Measurements from ENCODE around the gene CDC37. TPM values are rescaled to one million over a fixed set of nuclear protein-coding genes. Genes with fewer than 3 reads are reported as not detected.
A peak's percentile ranks its signal among the peaks of the same experiment; 100 is the strongest.

The CDC37 gene
- total RNA-seq, 6 donors from 2014 or later: 104 to 388 (median 169) TPM

DNA sequence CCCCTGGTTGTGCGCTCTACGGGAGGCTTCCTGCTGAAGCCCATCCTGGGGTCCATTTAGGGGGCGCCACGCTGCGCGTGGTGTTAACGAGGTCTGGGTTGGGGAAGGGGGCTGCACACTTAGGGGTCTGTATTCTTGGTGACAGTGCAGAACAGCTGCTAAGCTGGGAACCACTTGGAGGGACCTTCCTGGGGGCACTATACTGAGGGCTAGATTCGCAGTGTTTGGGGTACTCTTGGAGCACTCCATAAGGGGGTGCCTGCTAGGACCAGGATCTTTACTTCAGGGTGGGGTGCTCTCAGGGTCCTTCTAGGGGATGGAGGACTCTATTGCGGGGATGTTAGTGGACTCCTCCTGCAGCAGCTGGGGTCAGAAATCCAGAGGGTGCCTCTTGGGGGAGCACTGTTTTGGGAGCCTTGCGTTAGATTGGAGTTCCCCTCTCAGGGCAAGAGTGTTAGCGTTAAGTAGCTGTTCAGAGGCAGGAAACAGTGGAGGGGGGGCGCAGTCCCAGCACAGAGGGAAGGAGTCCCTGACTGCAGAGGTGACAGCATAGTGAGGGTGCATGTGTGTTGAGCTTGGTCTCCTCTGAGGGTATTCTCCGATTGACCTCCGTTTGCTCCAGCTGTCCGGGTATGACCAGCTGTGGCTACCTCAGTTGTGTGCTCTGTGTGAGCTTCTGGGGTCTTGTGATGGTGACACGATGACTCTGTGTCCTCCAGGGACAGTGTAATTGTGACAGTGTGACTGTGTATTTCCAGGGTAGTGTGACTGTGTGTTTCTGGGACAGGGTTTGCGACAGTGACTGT lies 18.1 kb upstream of the CDC37 start:
- no peaks in the 10 kb centered on the region for H3K36me3 ChIP-seq
- ATAC-seq (ENCODE audit: low FRiP score in 2 of 2) (no peak), DNase-seq (no peak)
- peaks cover 46 to 73% (median 63%) of the 10 kb centered on the region in 4 donors for H3K4me1 ChIP-seq
- peak overlapping the region in 1 of 4 donors; percentile 30 for H3K4me3 ChIP-seq
- TF ChIP-seq, protein P1, sequence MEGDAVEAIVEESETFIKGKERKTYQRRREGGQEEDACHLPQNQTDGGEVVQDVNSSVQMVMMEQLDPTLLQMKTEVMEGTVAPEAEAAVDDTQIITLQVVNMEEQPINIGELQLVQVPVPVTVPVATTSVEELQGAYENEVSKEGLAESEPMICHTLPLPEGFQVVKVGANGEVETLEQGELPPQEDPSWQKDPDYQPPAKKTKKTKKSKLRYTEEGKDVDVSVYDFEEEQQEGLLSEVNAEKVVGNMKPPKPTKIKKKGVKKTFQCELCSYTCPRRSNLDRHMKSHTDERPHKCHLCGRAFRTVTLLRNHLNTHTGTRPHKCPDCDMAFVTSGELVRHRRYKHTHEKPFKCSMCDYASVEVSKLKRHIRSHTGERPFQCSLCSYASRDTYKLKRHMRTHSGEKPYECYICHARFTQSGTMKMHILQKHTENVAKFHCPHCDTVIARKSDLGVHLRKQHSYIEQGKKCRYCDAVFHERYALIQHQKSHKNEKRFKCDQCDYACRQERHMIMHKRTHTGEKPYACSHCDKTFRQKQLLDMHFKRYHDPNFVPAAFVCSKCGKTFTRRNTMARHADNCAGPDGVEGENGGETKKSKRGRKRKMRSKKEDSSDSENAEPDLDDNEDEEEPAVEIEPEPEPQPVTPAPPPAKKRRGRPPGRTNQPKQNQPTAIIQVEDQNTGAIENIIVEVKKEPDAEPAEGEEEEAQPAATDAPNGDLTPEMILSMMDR (IDR thresholded peaks at IDR 0.05): peak in 1 of 6 experiments; percentile 3
- no peak for TF ChIP-seq EP300 (IDR thresholded peaks at IDR 0.05)
- 20 to 47% methylated on average over 3 to 16 of the region's 17 CpGs for WGBS, 2 donors
- no peak overlapping the region for H3K27ac ChIP-seq
- H3K9me3 ChIP-seq: peaks cover 0 to 3% (median 0%) of the 10 kb centered on the region in 4 donors
- H3K27me3 ChIP-seq: peaks cover 2 to 62% (median 41%) of the 10 kb centered on the region in 4 donors

GRCh38 chr19:10420444-10421239 lies 17.3 kb upstream of the CDC37 start, which contains the start of gene PDE4A:
Gene PDE4A (plus strand): TSS chr19:10420538. CDS start chr19:10420765, 227 bp downstream.
- peaks cover 2 to 63% (median 41%) of the 10 kb centered on the region in 4 donors for H3K27me3 ChIP-seq
- H3K27ac ChIP-seq: no peak within 1 kb of the TSS
- peaks cover 54 to 81% (median 68%) of the 10 kb centered on the region in 4 donors for H3K4me1 ChIP-seq
- DNase-seq (peak in 1 of 2 donors; percentile 90), ATAC-seq (ENCODE audit: low FRiP score in 2 of 2) (no peak)
- H3K9me3 ChIP-seq: peaks cover 0 to 3% (median 0%) of the 10 kb centered on the region in 4 donors
- H3K4me3 ChIP-seq: peak within 1 kb of the TSS in 3 of 4 donors; percentile 20 to 30 (median 26)
- TF ChIP-seq EP300 (IDR thresholded peaks at IDR 0.05): no peak
- TF ChIP-seq, protein P1 (IDR thresholded peaks at IDR 0.05): peak in 5 of 6 experiments; percentile 21 to 42 (median 27)
- 2 to 4% methylated on average over 19 to 21 of the region's 104 CpGs for whole genome bisulfite sequencing, 2 donors
- H3K36me3 ChIP-seq: no peaks in the 10 kb centered on the region

DNA sequence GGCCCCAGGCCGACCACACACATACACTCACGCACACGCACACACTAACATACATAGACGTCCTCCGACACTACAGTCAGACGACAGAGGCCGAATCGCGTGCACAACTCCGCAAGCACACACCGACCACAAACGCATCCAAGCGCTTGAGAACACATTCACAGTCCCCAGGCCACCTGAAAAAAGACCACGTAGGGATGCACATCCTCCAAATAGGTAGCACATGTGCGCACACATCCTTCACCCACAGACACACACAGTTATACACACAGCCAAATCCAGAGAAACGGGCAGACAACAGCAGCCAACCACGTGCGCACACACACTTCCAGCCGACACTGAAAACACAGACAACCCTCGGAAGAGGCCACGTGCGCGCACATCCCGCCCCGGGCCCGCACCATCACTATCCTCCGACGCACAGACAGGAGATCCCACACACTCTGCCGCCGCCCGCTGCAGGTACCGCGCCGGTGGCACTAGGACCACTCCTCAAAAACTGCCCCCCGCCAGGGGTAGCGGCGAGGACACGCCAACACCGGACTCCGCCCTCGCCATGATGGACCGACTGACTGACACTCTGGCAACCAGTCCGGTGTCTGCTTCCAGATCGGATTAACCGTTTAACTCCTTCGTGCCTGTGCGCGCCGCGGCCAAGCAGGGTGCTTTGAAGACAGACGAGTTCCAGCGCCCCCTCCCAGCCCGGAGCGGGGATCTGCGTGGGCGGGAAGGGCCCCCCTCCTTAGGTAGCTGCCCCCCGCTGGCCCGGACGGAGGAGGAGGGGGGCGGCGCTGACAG lies 16.5 kb upstream of the CDC37 start:
- peaks cover 2 to 63% (median 41%) of the 10 kb centered on the region in 4 donors for H3K27me3 ChIP-seq
- peak overlapping the region in 3 of 4 donors; percentile 20 to 30 (median 26) for H3K4me3 ChIP-seq
- peaks cover 0 to 3% (median 0%) of the 10 kb centered on the region in 4 donors for H3K9me3 ChIP-seq
- no peak for ATAC-seq (ENCODE audit: low FRiP score in 2 of 2)
- H3K4me1 ChIP-seq: peaks cover 54 to 75% (median 62%) of the 10 kb centered on the region in 4 donors
- no peak overlapping the region for H3K27ac ChIP-seq
- TF ChIP-seq POLR2AphosphoS5 (IDR thresholded peaks at IDR 0.05) (no peak), EP300 (IDR thresholded peaks at IDR 0.05) (no peak), POLR2A (IDR thresholded peaks at IDR 0.05) (no peak)
- TF ChIP-seq, protein P1 (IDR thresholded peaks at IDR 0.05): no peak
- DNase-seq: peak in 1 of 2 donors; percentile 82
- H3K36me3 ChIP-seq: no peaks in the 10 kb centered on the region
- WGBS, 2 donors: 1 to 7% methylated on average over 13 to 50 of the region's 61 CpGs

GRCh38 chr19:10419200-10419645 lies 15.9 kb upstream of the CDC37 start:
- no peak overlapping the region for H3K27ac ChIP-seq
- ATAC-seq (ENCODE audit: low FRiP score in 2 of 2) (no peak), DNase-seq (peak in 1 of 2 donors; percentile 87)
- TF ChIP-seq POLR2AphosphoS5 (IDR thresholded peaks at IDR 0.05) (no peak), POLR2A (IDR thresholded peaks at IDR 0.05) (no peak)
- H3K36me3 ChIP-seq: no peaks in the 10 kb centered on the region
- H3K4me1 ChIP-seq: peaks cover 47 to 69% (median 56%) of the 10 kb centered on the region in 4 donors
- H3K4me3 ChIP-seq: no peak overlapping the region
- H3K27me3 ChIP-seq: peaks cover 2 to 63% (median 41%) of the 10 kb centered on the region in 4 donors
- WGBS, 2 donors: 1 to 2% methylated on average over 11 to 37 of the region's 40 CpGs
- peaks cover 0 to 3% (median 1%) of the 10 kb centered on the region in 4 donors for H3K9me3 ChIP-seq

Data from upper lobe of left lung (tissue), 6 donors.